Measurements from ENCODE around the gene ABLIM2.
A peak's percentile ranks its signal among the peaks of the same experiment; 100 is the strongest.

Gene ABLIM2

GRCh38 chr4:8023696-8024033 lies 134.9 kb downstream of the ABLIM2 start:
- DNase-seq (ENCODE audit: low spot score): no peak

- DNase-seq (ENCODE audit: low spot score): no peak
Observed at GRCh38 chr4:8022767-8023695, 135.6 kb downstream of the ABLIM2 start.

DNA sequence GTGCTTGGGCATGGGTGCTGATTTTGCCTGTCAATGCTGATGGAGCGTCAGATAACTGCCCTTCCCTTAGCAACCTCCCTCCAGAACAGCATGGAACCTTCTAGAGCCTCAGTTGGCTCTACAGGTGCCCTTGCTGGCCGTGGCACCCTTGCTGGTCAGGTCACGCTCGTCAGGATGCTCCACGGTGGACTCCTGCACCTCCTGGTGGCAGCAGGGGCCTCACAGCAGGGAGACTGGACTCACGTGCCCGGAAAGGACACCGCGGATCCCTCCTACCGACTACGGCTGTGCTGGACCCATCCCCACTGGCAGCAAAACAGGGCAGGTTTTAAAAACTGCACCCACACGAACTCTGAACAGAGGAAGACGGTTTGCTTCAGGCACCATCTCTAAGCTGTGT lies 136.8 kb downstream of the ABLIM2 start:
- DNase-seq (ENCODE audit: low spot score): no peak

DNA sequence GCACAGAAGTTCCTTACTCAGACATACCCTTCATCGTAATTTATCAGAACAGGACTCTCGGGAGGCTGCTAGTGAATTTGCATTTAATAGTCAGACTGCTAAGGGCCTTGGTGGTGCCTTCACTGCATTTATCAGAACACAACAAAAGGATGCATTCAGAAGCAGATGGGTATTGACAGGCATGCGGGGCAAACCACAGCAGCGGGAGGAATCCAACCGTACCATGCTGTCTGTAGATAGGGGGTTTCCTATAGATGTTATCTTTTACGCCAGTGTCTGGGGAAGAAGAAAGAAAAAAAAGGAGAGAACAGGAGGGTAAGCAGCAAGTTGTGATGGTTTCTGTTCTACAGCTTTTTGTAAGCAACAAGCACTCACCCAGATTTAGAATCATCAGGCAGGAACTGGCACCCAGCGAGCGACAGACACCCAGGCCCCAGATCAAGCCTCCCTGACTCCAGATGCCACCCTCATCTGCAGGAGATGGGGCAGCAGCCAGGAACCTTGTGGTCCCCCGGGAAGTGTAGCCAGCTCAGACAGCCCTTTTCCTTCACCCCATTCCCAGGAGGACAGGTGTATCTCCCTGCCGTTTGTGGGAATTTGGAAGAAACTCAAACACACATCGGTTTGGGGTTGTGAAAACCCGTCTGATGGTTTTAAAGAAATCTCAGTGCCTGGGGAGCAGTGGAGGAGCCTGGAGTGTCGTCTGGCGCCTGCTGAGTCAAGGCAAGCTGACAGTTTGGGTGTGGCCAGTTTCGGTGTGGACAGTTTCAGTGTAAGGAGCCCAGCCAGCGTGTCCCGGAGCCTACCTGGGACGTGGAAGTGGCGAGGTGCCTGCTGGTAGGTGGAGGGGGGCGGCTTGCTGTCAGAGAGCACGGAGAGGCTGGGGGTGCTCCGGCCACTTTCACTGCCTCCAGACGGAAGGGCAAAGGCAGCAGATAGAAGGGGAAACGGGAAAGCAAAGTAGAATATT lies 138.9 kb downstream of the ABLIM2 start:
- no peak for DNase-seq (ENCODE audit: low spot score)

GRCh38 chr4:8016527-8016926 lies 142.1 kb downstream of the ABLIM2 start:
- no peak for DNase-seq (ENCODE audit: low spot score)

GRCh38 chr4:8015512-8015911 lies 143.1 kb downstream of the ABLIM2 start:
- DNase-seq (ENCODE audit: low spot score): no peak

DNA sequence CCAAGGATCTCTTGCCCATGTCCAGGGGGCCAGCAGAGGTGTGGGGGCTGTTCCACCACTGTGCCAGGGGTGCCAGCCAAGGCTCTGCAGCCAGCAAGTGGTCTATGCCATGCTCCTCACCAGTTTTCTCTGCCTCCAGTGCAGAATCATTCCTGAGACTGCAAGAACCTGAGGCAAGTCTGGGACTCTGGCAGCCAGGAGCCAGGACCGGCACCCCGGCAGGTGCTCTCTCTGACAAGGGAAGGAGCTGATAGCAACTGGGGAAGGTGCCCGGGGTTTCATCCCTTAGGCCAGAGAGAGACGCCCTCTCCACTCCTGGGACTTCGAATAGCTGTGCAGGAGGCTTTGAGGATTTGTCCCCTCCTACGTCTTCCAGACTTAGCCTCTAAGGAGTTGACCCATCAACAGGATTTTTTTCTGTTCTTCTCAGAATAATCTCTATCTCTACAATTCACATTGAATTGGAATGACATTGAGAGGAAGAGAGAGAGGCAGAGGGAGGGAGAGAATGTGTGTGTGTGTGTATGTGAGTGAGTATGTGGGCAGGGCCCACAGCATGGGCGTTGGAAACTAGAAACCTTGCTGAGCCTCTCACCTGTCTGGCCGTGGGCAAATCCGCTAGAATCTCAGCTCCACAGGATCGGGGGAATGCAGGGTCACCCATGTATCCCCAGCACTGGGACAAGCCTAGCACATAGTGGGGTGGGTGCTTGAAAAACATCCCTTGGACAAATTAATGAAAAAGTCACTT lies 144.5 kb downstream of the ABLIM2 start:
- DNase-seq (ENCODE audit: low spot score): no peak

DNA sequence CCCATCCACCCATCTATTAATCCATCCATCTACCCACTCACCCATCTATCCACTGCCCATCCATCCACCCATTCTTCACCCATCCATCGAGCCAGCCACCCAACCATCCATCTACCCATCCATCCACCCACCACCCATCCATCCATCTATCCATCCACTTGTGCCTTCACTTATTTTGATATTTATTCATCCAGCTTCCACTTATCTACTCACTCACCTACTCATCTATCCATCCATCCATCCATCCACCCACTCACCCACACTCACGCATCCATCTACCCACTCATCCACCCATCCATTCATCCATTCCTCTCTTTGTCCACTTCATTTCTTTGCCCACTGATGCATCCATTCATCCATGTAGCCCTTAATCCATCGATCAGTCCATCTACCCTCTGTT lies 146.1 kb downstream of the ABLIM2 start:
- DNase-seq (ENCODE audit: low spot score): no peak

DNA sequence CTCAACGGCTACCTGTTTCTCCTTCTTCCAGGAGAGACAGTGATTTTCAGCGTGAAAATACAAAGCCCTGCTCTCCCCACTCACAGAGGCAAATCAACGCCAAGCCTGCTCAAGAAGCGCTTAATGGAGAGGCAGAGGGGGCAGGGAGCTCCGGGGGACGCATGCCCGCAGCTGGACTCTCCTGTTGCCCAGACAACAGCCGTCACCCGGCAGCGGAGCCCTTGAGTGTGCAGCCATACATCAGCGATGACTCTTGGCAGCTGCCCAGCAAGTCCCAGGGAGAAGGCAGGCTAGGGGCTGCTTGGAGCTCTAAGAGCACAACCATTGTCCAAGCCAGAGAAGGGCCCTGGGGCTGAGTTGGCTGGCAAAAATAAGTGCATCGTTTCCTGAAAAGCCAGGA lies 148.0 kb downstream of the ABLIM2 start:
- peak; percentile 78 for DNase-seq (ENCODE audit: low spot score)

DNA sequence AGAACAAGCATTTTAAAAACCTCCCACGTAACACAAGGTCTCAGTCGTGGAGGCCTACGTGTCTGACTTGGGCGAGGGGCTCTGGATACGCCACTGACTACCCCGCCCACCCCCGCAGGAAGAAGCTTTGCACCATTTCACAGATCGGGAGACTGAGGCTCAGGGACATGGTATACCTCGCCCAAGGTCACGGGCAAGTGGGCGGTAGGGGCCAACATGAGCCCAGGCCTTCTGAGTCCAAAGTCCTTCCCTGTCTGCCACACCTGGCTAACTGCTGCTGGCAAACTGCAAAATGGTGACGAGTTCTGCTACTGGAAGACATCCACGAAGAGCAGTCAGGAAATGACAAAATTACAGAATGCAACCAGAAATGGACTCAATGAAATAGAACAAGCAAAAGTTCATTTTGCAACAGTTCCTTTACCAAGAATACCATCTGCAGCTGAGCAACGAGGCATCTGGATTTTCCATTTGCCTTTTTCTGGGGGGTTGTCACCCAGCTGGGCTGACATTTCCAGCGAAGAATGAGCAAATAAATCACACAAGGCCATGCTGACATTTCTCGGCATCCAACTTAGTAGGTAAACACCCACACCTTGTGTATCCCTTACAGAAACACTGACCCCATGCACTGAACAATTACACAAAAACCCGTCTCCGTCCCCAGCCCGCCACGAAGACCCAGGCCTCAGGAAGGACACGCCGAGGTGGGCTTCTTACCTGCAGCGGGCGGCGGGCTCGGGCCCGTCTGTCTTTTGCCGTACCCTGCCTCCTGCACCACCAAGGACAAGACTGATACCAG lies 148.7 kb downstream of the ABLIM2 start:
- DNase-seq (ENCODE audit: low spot score): no peak

GRCh38 chr4:8009097-8009496 lies 149.5 kb downstream of the ABLIM2 start:
- DNase-seq (ENCODE audit: low spot score): no peak

GRCh38 chr4:8008391-8008790 lies 150.2 kb downstream of the ABLIM2 start:
- DNase-seq (ENCODE audit: low spot score): no peak

GRCh38 chr4:8007581-8007980 lies 151.0 kb downstream of the ABLIM2 start:
- DNase-seq (ENCODE audit: low spot score): no peak

DNA sequence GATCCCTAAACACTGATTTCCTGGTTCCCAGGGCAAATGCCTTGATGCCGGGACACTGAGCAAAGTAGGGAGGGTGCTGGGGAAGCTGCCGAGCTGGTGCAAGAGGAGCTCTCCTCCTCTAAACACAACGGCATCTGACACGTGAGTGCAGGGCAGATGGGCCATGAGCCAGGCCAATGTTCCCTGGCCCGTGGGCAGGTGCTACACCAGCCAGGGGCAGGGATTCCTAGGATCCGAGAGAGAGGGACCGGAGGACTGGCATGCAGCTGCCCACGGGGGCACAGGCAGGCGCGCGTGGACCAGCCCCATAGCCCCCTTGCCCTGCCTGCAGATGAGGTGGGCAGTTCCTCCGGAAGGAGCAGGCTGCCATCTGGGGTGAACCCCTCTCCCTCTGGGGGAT lies 152.1 kb downstream of the ABLIM2 start:
- DNase-seq (ENCODE audit: low spot score): no peak

- DNase-seq (ENCODE audit: low spot score): no peak
Observed at GRCh38 chr4:8005814-8006215, 152.8 kb downstream of the ABLIM2 start.

DNA sequence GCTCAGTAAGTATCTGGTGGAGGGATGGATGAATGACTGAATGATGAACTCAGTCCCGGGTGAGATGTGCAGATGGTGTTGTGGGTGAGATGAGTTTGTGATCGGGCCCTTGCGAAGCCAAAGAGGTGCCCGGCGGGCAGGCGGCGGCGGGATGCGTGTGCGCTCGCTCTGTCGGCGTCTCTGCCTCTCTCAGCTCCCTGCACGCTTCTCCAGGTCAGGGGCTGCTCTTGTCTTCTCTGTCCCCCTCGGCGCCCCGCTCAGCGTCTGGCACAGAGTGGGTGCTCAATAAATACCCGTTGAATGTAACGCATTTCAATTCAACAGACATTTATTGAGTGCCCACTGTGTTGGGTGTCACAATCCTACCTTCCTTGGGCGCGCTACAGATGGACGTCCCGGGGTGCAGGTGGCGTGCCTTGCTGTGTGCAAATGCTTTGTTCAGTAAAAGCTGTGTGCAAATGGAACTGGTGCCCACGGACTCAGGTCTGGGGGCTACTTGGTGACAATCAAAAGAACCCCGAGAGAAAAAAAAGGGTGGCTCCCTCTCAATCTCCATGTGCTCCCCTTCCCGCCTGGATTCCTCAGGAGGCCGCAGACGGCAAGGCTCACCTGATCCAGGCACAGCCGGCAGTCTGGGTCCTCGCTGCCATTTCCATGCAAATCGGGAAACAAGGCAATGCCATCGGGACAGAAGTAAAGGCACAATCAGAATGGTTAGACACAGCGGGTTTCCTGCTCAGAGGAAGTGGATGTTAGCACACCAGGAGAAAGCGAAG lies 153.4 kb downstream of the ABLIM2 start:
- DNase-seq (ENCODE audit: low spot score): no peak

DNA sequence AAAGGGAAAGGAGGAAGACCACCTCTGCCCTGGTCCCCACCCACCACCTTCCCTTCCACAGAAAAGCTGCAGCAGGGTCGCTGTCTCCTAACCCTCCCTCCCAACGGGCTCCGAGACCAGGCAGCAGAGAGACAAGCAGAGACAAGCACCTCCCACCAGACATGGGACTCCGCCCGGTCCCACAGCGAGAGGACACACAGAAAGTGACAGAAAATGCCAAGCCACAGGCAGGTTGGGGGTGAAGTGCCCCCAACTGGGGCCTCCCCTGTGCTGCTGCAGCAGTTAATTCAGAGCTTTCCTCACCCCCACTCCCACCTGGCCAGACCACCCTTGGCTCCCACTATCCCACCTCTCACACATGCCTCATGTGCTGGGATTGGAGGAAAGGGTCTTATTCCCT lies 154.5 kb downstream of the ABLIM2 start:
- DNase-seq (ENCODE audit: low spot score): no peak

GRCh38 chr4:8002525-8003309 lies 155.9 kb downstream of the ABLIM2 start:
- no peak for DNase-seq (ENCODE audit: low spot score)

GRCh38 chr4:8001564-8002355 lies 156.9 kb downstream of the ABLIM2 start:
- no peak for DNase-seq (ENCODE audit: low spot score)

All from ecto neural progenitor cell (in vitro differentiated cells).